ENCODE results near the gene PLBD1. TPM values are rescaled to one million over a fixed set of nuclear protein-coding genes. Genes with fewer than 3 reads are reported as not detected.

Gene PLBD1
- total RNA-seq, 2 donors from 2014 or later: 4.6 to 14.5 TPM

GRCh38 chr12:14571779-14572178 is 4.1 kb upstream of the PLBD1 start:
- no peak for DNase-seq
- WGBS, 2 donors: 50 to 56% methylated on average over 3 of the region's 3 CpGs
- no peak for TF ChIP-seq CTCF (IDR thresholded peaks at IDR 0.05)
- Histone ChIP-seq H3K4me3 (no peak overlapping the region), H3K27me3 (no peaks in the 10 kb centered on the region), H3K4me1 (peaks cover 33% of the 10 kb centered on the region), H3K27ac (no peak overlapping the region), H3K9me3 (no peaks in the 10 kb centered on the region), H3K36me3 (replicated peaks in 1 of 2; ENCODE audit: insufficient read depth in 1 of 2, low read depth in 2 of 2) (no peaks in the 10 kb centered on the region)
- no peak for ATAC-seq
- intact Hi-C loops (cut with DNase I): no loop called here

GRCh38 chr12:14570231-14570630 is 2.5 kb upstream of the PLBD1 start:
- H3K36me3 ChIP-seq (replicated peaks in 1 of 2; ENCODE audit: insufficient read depth in 1 of 2, low read depth in 2 of 2): no peaks in the 10 kb centered on the region
- WGBS, 2 donors: 100% methylated on average over 1 of the region's 1 CpG

DNA sequence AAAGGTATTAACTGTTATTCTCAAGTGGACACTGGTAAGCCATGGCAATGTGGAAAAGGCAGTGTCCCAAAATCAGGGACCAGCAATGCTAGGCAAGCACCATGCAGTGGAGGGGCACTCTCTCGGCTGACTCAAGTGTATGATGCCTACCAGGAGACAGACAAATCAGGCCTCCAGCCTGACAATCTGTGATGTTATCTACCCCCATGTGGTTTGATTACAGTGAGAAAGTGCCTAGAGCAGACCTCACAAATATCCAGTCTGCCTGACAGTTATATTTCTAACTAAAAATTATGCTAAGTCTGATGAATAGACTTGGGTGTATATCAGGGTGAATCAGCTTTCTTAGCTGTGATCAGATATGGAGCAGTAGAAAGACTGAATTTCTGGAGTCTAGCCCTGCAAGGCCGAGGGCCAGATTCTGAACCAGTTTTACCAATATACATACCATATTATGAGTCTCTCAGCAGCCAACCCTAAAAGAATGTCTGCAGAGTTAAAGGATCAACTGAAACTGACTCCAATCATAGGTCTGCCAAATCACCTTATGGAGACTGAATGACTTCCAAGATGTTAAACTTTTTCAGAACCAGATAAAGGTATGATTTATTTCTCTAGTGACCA is 3.2 kb downstream of the PLBD1 start:
- Histone ChIP-seq H3K4me3 (no peak overlapping the region), H3K27me3 (no peaks in the 10 kb centered on the region), H3K4me1 (peaks cover 73% of the 10 kb centered on the region), H3K27ac (peak overlapping the region in 3 of 4 donors; percentile 23 to 80 (median 60)), H3K36me3 (replicated peaks in 1 of 2; ENCODE audit: insufficient read depth in 1 of 2, low read depth in 2 of 2) (no peaks in the 10 kb centered on the region), H3K9me3 (no peaks in the 10 kb centered on the region)
- intact Hi-C loops (cut with DNase I): no loop called here
- ATAC-seq: no peak
- TF ChIP-seq CTCF (IDR thresholded peaks at IDR 0.05) (no peak), POLR2A (IDR thresholded peaks at IDR 0.05) (no peak)
- 59 to 63% methylated on average over 2 of the region's 2 CpGs for WGBS, 2 donors
- DNase-seq: no peak

More at GRCh38 chr12:14570231-14570630, 2.5 kb upstream of the PLBD1 start:
- DNase-seq: no peak
- Histone ChIP-seq H3K4me1 (peaks cover 42% of the 10 kb centered on the region), H3K9me3 (no peaks in the 10 kb centered on the region), H3K27me3 (no peaks in the 10 kb centered on the region), H3K4me3 (no peak overlapping the region), H3K27ac (no peak overlapping the region)
- TF ChIP-seq CTCF (IDR thresholded peaks at IDR 0.05) (no peak), POLR2A (IDR thresholded peaks at IDR 0.05) (no peak)
- no peak for ATAC-seq
- intact Hi-C loops (cut with DNase I): no loop called here

GRCh38 chr12:14563046-14563445 is 4.6 kb downstream of the PLBD1 start:
- 45% methylated on average over 4 of the region's 4 CpGs for WGBS, 2 donors
- intact Hi-C loops (cut with DNase I): no loop called here
- no peaks in the 10 kb centered on the region for H3K27me3 ChIP-seq
- ATAC-seq (no peak), DNase-seq (peak in 2 of 4 donors; percentile 47 to 48)
- H3K36me3 ChIP-seq (replicated peaks in 1 of 2; ENCODE audit: insufficient read depth in 1 of 2, low read depth in 2 of 2): no peaks in the 10 kb centered on the region
- peak overlapping the region in 3 of 4 donors; percentile 60 to 80 (median 70) for H3K27ac ChIP-seq
- TF ChIP-seq POLR2A (IDR thresholded peaks at IDR 0.05) (no peak), CTCF (IDR thresholded peaks at IDR 0.05) (no peak)
- peaks cover 64% of the 10 kb centered on the region for H3K4me1 ChIP-seq
- no peak overlapping the region for H3K4me3 ChIP-seq
- no peaks in the 10 kb centered on the region for H3K9me3 ChIP-seq

DNA sequence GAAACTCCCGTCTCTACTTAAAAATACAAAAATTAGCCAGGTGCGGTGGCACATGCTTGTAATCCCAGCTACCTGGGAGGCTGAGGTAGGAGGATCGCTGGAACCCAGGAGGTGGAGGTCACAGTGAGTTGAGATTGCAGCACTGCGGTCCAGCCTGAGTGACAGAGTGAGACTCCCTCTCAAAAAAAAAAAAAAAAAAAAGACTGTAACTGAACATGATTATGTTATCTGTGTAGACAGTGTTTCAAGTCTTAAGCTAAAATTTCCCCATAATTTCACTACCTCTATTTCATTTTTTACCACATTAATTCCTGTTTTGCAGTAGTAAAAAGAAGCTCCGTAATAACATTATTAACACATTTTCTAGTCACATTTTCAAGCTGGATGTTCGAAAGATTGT is 5.4 kb downstream of the PLBD1 start:
- intact Hi-C loops (cut with DNase I): no loop called here
- WGBS, 2 donors: 47 to 54% methylated on average over 6 of the region's 6 CpGs
- H3K36me3 ChIP-seq (replicated peaks in 1 of 2; ENCODE audit: insufficient read depth in 1 of 2, low read depth in 2 of 2): no peaks in the 10 kb centered on the region
- ATAC-seq (no peak), DNase-seq (no peak)
- TF ChIP-seq POLR2A (IDR thresholded peaks at IDR 0.05): no peak
- TF ChIP-seq CTCF (IDR thresholded peaks at IDR 0.05): no peak
- peak overlapping the region; percentile 70 to 88 (median 76) for H3K27ac ChIP-seq
- H3K4me3 ChIP-seq: no peak overlapping the region
- H3K4me1 ChIP-seq: peaks cover 64% of the 10 kb centered on the region
- H3K9me3 ChIP-seq: no peaks in the 10 kb centered on the region
- no peaks in the 10 kb centered on the region for H3K27me3 ChIP-seq

Measured in body of pancreas (tissue), 4 donors.